Hepatocyte (in vitro differentiated cells): ENCODE results near the gene MTFR1L.

Experiments
- CTCF ChIP-seq: fragments of 200-600 bp; sonication (generic); IDR thresholded peaks from 2 replicates; pipeline ENCODE4 v1.5.1; 2016; ENCODE audit warnings: antibody characterized with exemption, mild to moderate bottlenecking; ENCODE audit not compliant: poor library complexity
- EZH2 ChIP-seq: fragments of 200-600 bp; sonication (generic); IDR thresholded peaks from 2 replicates; pipeline ENCODE4 v1.6.1; 2016; ENCODE audit warnings: antibody characterized with exemption, mild to moderate bottlenecking, borderline replicate concordance

GRCh38 chr1:25858494-25858893 is 38.7 kb downstream of the MTFR1L start:
- TF ChIP-seq CTCF (no peak), EZH2 (no peak)
